ENCODE data around the gene ARL1. TPM values are rescaled to one million over a fixed set of nuclear protein-coding genes. Genes with fewer than 3 reads are reported as not detected.

ARL1 gene
- total and polyA plus RNA-seq, 2 of the 8 experiments (the other 6 are each of a cell fraction or from before 2014, with no cell fraction given), result 28.9 to 75.2 TPM

- H2BK20ac ChIP-seq (ENCODE audit: low read length), result no peak overlapping the region
- no peaks in the 10 kb centered on the region for H3K36me3 ChIP-seq (ENCODE audit: control insufficient read depth in 2 of 4, insufficient read depth in 4 of 4, low read length in 3 of 4)
- FAIRE-seq (no peak), DNase-seq (ENCODE audit: low read depth in 1 of 2, low spot score in 2 of 2) (no peak)
- no peak overlapping the region for H2BK120ac ChIP-seq (replicated peaks; ENCODE audit: low read depth, low read length)
- no peak overlapping the region for H3K9ac ChIP-seq (replicated peaks in 1 of 4; ENCODE audit: extremely low read depth in 1 of 4, low read depth in 3 of 4, low read length in 3 of 4)
- H3K79me2 ChIP-seq (ENCODE audit: control insufficient read depth in 1 of 2, insufficient read depth in 2 of 2, low read length in 2 of 2), result no peaks in the 10 kb centered on the region
- CTCF ChIA-PET (ENCODE audit: partially characterized antibody), result interaction anchor here (0.6 to 1.3 kb wide), 3 partner anchors 15 to 309 kb away, joined by 3 read pairs; no protein-coding TSS in a partner anchor
- H3K23me2 ChIP-seq (ENCODE audit: low read depth, low read length), result no peaks in the 10 kb centered on the region
- no peaks in the 10 kb centered on the region for H4K20me1 ChIP-seq (replicated peaks in 1 of 2; ENCODE audit: control insufficient read depth in 1 of 2, insufficient read depth in 2 of 2, low read length in 2 of 2)
- H3K9me3 ChIP-seq (ENCODE audit: insufficient read depth in 2 of 2, low read depth in 1 of 2, low read length in 1 of 2), result no peaks in the 10 kb centered on the region
- POLR2A ChIA-PET (ENCODE audit: partially characterized antibody), result no interaction called here
- no peak overlapping the region for H4K5ac ChIP-seq (ENCODE audit: insufficient read length, low read depth, low read length)
- H2BK15ac ChIP-seq (ENCODE audit: low read length), result no peak overlapping the region
- H3K4me2 ChIP-seq (ENCODE audit: insufficient read depth in 1 of 2, low read depth in 2 of 2, low read length in 2 of 2), result no peak overlapping the region
- H2BK5ac ChIP-seq (ENCODE audit: low read depth, low read length), result no peak overlapping the region
- H3K79me1 ChIP-seq (ENCODE audit: low read depth, low read length), result no peaks in the 10 kb centered on the region
- no peak overlapping the region for H3K4me3 ChIP-seq (ENCODE audit: extremely low read depth in 1 of 4, insufficient read depth in 2 of 4, low read depth in 3 of 4, low read length in 4 of 4)
- no peaks in the 10 kb centered on the region for H3K4me1 ChIP-seq (replicated peaks in 1 of 4; ENCODE audit: control insufficient read depth in 3 of 4, insufficient read depth in 4 of 4, low read length in 3 of 4)
- no peak overlapping the region for H3K14ac ChIP-seq (ENCODE audit: insufficient read length)
- H3K18ac ChIP-seq (ENCODE audit: extremely low read depth, low read length), result no peak overlapping the region
- no peak for TF ChIP-seq JUND (IDR thresholded peaks at IDR 0.05; ENCODE audit: low read length)
- no peak for TF ChIP-seq RNF2 (IDR thresholded peaks at IDR 0.05; ENCODE audit: borderline replicate concordance, low read depth, low read length, missing control alignments, poor library complexity, severe bottlenecking)
- no peak for TF ChIP-seq RFX5 (IDR thresholded peaks at IDR 0.05; ENCODE audit: borderline replicate concordance, low read depth, low read length)
- no peak overlapping the region for H4K91ac ChIP-seq (replicated peaks; ENCODE audit: insufficient read length, low read length)
- H3K27ac ChIP-seq (ENCODE audit: low read depth, low read length), result no peak overlapping the region
- H2BK12ac ChIP-seq (ENCODE audit: low read depth, low read length), result no peak overlapping the region
- no peak overlapping the region for H4K8ac ChIP-seq (ENCODE audit: extremely low read depth, insufficient read depth, low read length)
- H3K4ac ChIP-seq (replicated peaks; ENCODE audit: insufficient read length, low read depth, low read length), result no peak overlapping the region
- no peak overlapping the region for H3K23ac ChIP-seq (ENCODE audit: insufficient read length)
- H2AFZ ChIP-seq (ENCODE audit: low read length), result no peak overlapping the region
- no peak overlapping the region for H2AK5ac ChIP-seq (ENCODE audit: low read depth, low read length)
- H3K56ac ChIP-seq (replicated peaks; ENCODE audit: insufficient read length, low read depth, low read length), result no peak overlapping the region
- H3K27me3 ChIP-seq (replicated peaks in 1 of 4; ENCODE audit: control insufficient read depth in 3 of 4, extremely low read depth in 1 of 4, insufficient read depth in 3 of 4, low read length in 3 of 4), result no peaks in the 10 kb centered on the region
These were observed 34.1 kb upstream of the ARL1 start for GRCh38 chr12:101441461-101442224.
